GM18511 (cell line): ENCODE data around the gene CRISPLD2.
"Not testable (repeated sequence)": the region's sequence is repeated elsewhere in the genome, so short reads cannot be mapped to it uniquely, and the experiment has no call there.

Experiments
- ATAC-seq: cut with Tn5 transposase; IDR thresholded peaks from one replicate; pipeline ENCODE4 v1.9.1; 2021; ENCODE audit warnings: mild to moderate bottlenecking, moderate library complexity; ENCODE audit not compliant: unreplicated experiment

Gene CRISPLD2

DNA sequence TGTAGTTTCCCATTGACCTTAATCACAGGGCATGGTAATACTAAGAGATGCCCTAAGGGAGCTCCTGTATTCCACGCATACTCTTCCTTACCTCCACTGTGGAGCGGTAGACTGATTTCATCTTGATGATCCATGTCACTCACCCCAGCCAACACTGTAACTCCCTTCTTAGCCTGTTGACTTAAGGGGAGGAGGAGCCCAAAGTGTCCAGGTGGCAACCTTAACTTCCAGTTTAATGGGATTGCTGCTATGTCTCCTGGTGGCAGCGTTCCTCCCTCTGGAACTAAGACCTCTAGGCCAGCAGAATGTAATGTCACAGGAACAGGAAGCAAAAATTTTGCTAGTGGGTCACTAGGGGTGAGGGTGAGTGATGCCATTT is 36.4 kb downstream of the CRISPLD2 start:
- ATAC-seq, result not testable (repeated sequence)

DNA sequence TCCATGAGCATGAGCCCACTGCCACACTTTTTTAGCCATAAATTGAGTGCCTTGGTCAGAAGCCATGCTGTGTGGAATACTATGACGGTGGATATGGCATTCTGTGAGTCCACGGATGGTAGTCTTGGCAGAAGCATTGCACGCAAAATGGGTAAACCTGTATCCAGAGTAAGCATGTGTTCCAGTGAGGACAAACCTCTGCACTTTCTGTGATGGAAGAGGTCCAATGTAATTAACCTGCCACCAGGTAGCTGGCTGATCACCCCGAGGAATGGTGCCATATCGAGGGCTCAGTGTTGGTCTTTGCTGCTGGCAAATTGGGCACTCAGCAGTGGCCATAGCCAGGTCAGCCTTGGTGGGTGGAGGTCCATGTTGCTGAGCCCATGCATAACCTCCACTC is 37.0 kb downstream of the CRISPLD2 start:
- ATAC-seq, result not testable (repeated sequence)

DNA sequence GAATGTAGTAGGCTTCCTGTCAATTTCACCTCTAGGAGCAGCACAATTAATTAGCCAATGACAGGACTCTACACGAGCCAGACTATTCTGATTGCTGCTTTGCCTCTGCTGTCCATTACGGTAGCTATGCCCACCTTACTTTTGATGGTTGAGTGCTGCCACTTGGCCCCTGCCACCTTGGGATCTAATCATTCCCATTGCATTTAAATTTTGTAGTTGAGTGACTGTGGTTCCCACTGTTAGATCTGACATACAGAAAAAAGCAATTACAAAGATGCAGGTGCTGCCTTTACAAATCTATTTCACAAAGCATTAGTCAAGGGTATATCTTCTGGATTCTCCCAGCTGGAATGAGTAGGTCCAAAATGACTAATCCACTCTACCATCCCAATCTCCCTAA is 39.9 kb downstream of the CRISPLD2 start:
- ATAC-seq, result no peak

DNA sequence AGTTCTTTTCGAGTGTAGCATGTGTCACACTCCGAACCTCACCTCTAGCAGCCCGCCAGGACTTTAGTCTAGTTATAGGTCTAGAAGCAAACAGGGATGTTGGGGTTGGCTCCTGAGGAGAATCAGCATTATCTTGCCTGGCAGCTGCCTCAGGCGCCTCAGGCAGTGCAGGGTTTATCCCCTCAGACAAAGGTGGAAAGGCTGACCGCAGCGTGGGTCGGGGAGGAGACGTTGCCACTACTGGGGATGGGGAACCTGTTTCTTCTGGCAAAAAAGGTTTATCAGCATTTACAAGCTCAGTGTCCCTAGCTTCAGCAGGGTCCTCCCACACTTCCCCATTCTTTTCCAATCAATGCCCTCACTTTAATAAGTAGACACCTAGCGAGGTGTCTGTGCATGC is 40.6 kb downstream of the CRISPLD2 start:
- no peak for ATAC-seq

DNA sequence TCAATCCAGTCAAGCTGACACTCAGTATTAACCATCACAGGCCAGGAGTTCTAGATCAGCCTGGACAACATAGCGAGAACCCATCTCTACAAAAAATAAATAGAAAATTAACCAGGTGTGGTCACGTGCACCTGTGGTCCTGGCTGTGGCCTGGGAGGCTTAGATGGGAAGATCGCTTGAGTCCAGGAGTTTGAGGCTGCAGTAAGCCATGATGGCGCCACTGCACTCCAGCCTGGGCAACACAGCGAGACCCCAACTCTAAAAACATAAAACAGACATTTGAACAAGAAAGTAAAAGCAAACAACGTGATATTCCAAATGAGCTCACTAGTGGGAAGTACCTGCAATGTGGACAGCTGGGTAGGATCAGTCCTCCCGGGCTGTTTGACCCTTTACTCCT is 41.9 kb downstream of the CRISPLD2 start:
- no peak for ATAC-seq

DNA sequence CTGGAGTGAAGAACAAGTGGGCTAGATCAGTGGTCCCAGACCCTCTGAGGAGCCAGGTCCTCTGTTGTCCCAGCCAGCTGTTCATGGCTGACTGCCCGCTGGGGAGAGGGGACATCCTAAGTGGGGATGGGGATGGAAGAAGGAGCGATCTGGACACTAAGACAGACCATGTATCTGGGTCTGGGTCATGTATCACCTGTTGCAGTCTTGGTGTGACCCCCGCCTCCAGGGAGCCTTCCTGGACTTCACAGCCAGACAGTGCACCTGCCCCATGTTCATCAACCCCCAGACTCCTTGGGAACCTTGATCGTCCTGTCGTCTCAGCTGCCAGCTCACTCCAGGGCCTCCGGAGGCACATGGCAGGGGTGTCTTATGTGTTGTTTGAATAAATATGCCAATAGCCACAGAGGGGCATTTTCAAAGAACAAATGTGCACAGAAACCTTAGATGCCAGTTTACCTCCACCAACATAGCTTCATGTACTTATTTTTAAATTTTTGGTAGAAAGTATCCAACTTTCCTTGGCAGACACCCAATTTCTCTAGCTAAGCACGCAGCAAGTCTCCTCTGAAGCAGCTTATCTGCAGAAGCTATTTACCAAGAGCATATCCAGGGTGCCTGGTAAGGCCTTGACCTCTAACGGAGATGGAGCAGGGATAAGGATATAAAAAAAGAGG is 43.2 kb downstream of the CRISPLD2 start:
- ATAC-seq, result no peak

DNA sequence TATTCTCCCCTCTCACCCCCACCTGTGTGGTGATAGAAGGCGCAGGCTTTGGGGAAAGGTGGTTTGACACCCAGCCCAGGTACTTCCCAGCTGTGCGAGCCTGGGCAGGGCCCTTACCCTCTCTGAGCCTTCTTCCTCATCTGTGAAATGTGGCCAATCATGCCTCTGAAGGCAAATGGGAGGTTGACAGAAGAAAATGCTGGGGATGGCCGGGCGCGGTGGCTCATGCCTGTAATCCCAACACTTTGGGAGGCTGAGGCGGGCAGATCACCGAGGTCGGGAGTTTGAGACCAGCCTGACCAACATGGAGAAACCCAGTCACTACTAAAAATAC is 43.7 kb downstream of the CRISPLD2 start:
- no peak for ATAC-seq

DNA sequence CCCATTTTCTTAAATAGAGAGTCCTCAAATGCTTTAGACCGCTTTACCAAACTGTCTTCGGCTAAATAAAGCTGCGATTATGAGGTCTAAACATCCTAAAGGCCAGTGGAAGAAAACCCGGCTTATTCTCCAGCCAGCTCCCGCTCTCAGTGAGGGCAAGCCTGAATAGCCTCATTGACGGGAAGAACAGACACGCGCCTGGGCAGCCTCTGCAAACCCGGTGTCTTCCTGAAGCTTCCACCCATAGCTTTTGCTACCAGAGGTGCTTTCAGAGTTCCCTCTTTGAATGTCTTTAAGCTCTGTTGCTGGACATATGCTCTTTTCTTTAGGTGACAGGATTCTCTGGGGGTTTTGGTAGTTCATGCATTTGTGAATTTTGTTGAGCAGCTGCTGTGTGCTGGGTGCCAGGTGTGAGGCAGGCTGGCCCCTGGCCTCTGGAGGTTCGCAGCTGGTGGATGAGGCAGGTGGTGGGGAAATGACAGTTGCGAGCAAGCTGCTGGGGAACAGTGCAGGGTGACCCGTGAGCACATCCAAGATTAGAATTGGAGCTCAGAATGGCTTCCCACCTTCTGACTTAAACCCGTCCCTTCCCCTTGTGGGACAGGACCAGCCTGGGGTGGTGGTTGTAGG is 44.7 kb downstream of the CRISPLD2 start:
- ATAC-seq, result no peak

DNA sequence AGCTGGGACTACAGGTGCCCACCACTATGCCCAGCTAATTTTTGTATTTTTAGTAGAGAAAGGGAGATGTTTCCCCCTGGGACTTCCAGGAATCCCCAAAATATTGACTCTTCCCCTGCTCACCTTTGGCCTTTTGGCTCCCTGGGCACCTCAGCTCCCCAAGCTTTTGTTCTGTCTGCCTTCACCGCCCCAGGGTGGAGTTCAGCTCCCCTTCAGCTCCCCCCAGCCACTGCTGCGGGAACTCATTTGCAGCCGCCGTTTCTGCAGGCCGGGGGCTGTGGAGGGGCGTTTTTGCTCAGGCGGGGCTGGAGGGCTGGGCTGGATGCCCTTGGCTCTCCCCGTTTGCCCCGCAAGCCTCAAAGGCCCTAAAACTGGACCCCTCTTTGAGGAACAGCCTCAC is 47.9 kb downstream of the CRISPLD2 start:
- ATAC-seq, result no peak

DNA sequence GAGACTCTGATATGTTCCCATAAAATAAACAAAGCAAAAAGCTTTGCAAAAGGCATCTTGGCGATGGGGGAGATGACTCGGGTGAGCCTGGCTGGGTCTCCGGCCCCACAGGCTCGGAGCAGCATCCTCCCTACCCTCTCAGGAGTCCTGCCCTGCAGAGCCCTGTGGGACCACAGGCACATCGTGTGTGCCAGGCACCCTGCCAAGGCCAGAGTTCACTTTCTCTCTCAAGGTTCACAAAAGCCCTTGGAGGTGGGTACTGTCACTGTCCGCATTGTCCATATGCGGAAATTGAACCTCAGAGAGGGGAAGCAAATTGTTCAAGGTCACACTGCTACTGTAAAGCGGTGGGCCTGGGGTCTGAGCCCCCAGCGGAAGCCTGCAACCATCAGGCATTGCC is 48.5 kb downstream of the CRISPLD2 start:
- ATAC-seq, result no peak

DNA sequence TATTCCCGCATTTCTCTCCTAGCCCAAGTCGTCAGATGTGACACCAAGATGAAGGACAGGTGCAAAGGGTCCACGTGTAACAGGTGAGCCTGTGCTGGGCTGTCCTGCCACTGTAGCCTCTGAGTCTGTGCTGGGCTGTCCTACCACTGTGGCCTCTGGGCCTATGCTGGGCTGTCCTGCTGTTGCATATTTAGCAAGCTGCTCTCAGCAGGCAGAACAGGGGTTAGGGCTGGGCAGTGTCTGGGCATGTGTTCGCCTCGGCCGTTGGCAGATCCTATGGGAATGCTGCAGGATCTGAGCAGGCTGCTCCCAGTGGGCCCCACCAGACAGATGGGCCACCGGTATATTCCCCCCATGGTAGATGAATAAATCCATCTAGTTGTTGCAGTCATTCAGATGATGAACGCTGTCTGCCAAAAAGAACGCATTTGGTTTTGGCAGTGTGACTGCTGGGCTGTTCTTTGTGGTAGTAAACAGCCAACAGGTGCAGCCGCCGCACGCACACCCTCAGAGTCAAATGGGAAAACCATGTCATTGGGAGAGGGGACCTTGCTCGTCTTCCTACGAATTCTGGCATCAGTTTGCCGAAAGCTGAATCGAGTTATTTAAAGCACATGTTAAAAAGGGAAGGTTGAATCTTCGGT is 49.2 kb downstream of the CRISPLD2 start:
- ATAC-seq, result no peak

DNA sequence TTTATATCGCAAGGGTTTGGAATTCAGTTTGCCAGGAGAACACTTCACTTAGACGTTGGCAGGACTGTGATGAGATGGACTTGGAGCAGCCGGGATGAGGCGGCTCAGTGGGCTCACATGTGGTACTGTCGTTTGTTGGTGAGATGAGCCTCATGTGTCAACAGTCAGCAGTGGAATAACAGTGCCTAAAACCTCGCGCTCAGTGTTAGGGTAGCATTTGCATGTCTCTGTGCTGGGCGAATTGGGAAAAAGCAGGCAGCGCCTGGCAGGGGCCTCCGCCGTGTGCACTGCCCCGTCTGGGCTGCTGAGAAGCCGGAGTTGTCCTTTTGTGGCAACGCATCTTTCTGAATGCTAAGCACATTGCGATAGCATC is 49.7 kb downstream of the CRISPLD2 start:
- ATAC-seq, result no peak

DNA sequence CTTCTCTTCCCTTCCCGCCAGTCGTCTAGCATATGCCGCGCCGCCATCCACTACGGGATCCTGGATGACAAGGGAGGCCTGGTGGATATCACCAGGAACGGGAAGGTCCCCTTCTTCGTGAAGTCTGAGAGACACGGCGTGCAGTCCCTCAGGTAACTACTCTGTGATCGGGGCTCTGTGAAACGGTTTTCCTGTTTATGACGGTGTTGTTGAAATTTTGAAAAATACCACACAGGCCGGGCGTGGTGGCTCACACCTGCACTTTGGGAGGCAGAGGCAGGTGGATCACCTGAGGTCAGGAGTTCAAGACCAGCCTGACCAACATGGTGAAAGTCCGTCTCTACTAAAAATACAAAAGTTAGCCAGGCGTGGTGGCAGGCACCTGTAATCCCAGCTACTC is 53.2 kb downstream of the CRISPLD2 start:
- not testable (repeated sequence) for ATAC-seq

DNA sequence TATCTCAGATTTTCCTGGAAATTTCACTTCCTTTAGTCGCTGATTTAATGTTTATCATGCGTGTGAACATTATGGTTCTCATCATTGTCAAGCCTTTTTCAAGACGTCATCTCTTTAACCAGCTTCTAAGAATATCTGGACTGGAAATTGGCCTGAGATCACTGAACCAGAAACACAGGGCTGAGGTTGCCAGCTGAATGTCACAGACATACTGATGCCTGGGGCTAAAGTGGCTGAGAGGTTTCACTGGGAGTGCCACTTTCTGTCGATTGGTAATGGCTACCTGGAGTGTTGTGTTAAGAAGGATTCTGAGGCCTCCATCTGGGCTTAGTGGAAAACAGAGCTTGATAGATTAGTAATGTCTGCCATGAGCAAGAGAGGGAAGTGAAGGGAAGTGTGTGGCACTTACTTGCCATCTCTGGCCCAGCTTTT is 54.2 kb downstream of the CRISPLD2 start:
- no peak for ATAC-seq

DNA sequence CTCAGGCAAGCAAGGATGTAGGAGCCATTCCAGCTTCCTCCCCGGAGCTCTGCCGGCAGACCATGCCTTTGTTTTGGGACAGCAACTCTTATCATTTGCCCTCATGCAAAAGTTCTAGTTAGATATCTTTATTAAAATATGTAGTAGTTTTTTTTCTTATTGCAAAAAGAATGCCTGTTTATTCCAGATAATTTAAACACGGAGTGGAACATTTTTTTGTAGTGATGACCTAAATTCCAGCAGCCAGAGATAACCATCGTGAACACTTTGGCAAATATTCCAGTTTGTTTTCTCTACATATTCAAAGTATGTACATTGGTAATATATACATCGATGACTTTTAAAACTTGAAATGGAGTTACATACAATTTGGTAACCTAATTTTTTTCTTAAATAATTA is 54.8 kb downstream of the CRISPLD2 start:
- ATAC-seq, result no peak

DNA sequence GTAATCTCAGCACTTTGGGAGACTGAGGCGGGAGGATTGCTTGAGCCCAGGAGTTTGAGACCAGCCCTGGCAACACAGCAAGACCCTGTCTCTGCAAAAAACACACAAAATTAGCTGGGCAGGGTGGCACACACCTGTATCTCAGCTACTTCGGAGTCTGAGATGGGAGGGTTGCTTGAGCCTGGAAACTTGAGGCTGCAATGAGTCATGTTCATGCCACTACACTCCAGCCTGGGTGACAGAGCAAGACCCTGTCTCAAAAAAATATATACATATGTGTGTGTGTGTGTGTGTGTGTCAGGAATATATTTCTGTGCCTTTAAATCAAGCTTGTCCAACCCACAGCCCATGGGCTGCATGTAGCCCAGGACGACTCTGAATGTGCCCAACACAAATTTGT is 55.2 kb downstream of the CRISPLD2 start:
- ATAC-seq, result no peak

DNA sequence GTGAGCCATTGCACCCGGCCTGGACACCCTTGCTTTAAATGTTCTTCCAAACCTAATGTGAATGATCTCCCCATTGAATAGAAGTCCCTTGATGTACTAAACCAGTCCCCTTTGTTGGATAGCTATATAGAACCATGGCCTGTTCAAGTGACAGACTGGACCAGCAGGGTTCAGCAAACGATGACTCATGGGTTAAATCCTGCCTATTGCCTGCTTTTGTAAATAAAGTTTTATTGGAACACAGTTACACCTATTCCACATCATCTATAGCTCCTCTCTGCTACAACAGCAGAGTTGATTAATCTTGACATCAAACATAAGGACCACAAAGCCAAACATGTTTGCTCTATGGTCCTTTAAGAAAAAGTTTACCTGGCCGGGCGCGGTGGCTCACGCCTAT is 56.1 kb downstream of the CRISPLD2 start:
- no peak for ATAC-seq

DNA sequence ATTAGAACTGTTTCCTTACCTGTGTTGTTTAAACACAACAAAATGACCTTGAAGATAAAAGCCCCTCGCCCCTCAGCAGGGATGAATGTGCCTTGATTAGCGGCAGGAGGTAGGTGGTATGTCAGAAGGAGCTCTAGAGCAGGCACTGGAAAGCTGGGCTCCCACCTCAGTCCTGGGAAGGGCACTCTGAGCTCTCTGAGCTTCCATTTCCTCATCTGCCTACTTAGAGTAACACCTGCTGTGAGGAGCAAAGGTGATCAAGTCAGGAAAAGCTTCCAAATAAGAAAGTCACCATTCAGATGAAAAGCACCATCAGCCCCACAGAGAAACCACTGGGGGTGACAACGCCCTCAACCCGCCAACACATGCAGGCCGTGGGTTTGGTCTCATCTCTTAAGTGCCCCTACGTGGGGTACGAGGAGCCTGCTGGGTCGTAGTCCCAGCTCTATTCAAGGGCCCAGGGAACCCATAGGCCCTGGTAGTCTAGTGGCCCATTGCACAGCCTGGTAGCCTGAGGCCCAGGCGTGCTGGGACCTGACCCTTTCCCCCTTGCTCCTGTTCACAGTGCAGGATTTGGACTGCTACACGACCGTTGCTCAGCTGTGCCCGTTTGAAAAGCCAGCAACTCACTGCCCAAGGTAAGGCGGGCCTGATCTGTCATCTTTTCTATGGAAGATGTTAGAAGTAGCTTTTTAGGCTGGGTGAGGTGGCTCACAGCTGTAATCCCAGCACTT is 57.3 kb downstream of the CRISPLD2 start:
- no peak for ATAC-seq

DNA sequence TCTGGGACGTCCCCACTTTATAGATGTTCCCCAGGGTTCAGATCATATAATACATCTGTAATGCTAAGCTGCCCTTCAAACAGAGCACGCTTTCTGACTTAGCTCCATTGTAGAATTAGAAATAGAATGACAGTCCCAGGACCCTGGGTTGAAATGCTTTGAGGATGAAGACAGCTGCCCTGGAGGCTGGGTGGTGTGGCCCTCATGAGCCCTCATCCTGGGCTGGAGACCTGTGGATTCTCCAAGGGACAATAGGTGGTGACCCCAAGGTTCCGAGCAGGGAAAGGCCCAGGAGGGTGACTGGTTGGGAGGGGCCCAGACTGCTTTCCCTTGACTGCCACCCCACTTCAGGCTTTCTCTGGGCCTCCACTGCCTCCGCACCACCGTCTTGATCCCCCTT is 59.0 kb downstream of the CRISPLD2 start:
- no peak for ATAC-seq

DNA sequence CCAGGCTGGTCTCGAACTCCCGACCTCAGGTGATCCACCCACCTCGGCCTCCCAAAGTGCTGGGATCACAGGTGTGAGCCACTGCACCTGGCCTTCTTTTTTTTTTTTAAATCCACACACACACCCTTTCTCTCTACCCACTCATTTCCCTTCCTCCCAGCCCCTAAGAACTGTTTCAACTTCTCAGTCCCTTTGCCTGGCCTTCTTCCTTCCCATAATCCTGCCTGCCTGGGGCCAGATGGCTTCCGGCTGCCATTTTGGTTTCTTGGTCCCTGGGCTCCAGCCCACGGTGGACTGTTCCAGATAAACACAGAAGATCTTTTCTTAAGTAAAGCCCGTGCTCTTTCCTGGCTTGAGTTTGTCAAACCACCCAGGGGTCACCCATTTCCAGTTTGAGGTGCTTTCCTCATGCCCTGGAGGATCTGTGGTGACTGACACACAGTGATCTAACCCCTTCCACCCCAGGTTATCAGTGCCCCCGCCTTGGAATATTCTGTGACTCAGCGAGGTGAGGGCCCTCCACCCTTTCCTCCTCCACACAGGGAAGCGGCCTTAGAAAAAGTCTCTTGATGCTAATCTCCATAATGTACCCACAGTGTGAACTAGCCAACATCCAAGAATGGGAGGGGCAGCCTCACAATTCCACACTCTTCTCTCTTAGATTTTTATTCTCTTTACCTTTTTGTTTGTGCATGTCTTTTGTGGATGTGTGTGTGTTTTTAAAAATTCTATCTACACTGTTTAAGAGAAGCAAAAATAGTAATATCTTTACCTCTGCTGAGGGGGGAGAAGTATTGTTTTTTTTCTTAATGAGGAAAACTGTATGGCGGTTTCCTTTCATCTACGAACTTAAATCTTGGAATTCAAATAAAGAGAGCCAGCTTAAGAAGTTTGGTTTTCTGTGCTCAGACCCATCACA is 60.0 kb downstream of the CRISPLD2 start:
- no peak for ATAC-seq
